DND-41 (cell line): ENCODE results near the gene NSUN2.

Experiments used
- ATAC-seq: fragments of 200-7000 bp; cut with Tn5 transposase; 3 replicates; pipeline ENCODE4 v1.9.1; 2021; ENCODE audit warnings: low read depth; ENCODE audit not compliant: insufficient read depth
- DNase-seq: peaks from one replicate; pipeline ENCODE4 v3.0.0-alpha.2; 2020
- H2AFZ ChIP-seq: 2 replicates; pipeline ENCODE4 v1.6.0; 2012; ENCODE audit warnings: low read depth, low read length
- H3K27ac ChIP-seq: 2 replicates; pipeline ENCODE4 v1.5.1; 2012; ENCODE audit warnings: low read length, inconsistent platforms
- H3K27me3 ChIP-seq: fragments of 200-600 bp; sonication (generic); 2 replicates; pipeline ENCODE4 v1.6.0; 2012; ENCODE audit warnings: low read length, mild to moderate bottlenecking, inconsistent platforms; ENCODE audit not compliant: insufficient read depth, poor library complexity
- H3K36me3 ChIP-seq: 2 replicates; pipeline ENCODE4 v1.5.1; 2012; ENCODE audit warnings: low read length, inconsistent platforms; ENCODE audit not compliant: insufficient read depth
- H3K4me1 ChIP-seq: 2 replicates; pipeline ENCODE4 v1.5.1; 2012; ENCODE audit warnings: mild to moderate bottlenecking, low read length; ENCODE audit not compliant: insufficient read depth
- H3K4me2 ChIP-seq: 2 replicates; pipeline ENCODE4 v1.6.0; 2012; ENCODE audit warnings: mild to moderate bottlenecking, moderate library complexity, low read length, inconsistent platforms; ENCODE audit not compliant: insufficient read depth
- H3K4me3 ChIP-seq, 2 experiments: fragments of 200-600 bp in 1 of 2; shearing (Covaris generic) in 1 of 2; 2 replicates each; pipeline ENCODE4 v1.5.1; 2012 to 2016; ENCODE audit warnings: inconsistent platforms in 2 of 2, low read length in 2 of 2, mild to moderate bottlenecking in 2 of 2, low read depth in 1 of 2, moderate library complexity in 1 of 2
- H3K79me2 ChIP-seq: 2 replicates; pipeline ENCODE4 v1.6.0; 2012; ENCODE audit warnings: low read length, inconsistent platforms; ENCODE audit not compliant: insufficient read depth
- H3K9ac ChIP-seq: 2 replicates; pipeline ENCODE4 v1.6.0; 2012; ENCODE audit warnings: low read depth, mild to moderate bottlenecking, inconsistent platforms, low read length, moderate library complexity
- H3K9me3 ChIP-seq: 2 replicates; pipeline ENCODE4 v1.5.1; 2012; ENCODE audit warnings: low read length, moderate library complexity, mild to moderate bottlenecking, inconsistent platforms; ENCODE audit not compliant: insufficient read depth, severe bottlenecking
- H4K20me1 ChIP-seq: 2 replicates; pipeline ENCODE4 v1.6.0; 2012; ENCODE audit warnings: low read length; ENCODE audit not compliant: insufficient read depth
- CTCF ChIP-seq: IDR thresholded peaks from 2 replicates; pipeline ENCODE4 v1.5.1; 2012; ENCODE audit warnings: borderline replicate concordance, low read length, moderate library complexity, mild to moderate bottlenecking; ENCODE audit not compliant: poor library complexity, severe bottlenecking; ENCODE audit errors: extremely low read depth
- EZH2 ChIP-seq: IDR thresholded peaks from 3 replicates; pipeline ENCODE4 v1.6.1; 2012; ENCODE audit warnings: borderline replicate concordance, low read depth, mild to moderate bottlenecking, moderate library complexity, low read length, inconsistent platforms; ENCODE audit not compliant: severe bottlenecking

The NSUN2 gene

GRCh38 chr5:6565492-6565891 lies 67.4 kb downstream of the NSUN2 start:
- TF ChIP-seq EZH2 (no peak), CTCF (no peak)
- no peak for DNase-seq
- no peak overlapping the region for H2AFZ ChIP-seq
- H3K4me3 ChIP-seq, result no peak overlapping the region
- H3K9ac ChIP-seq, result no peak overlapping the region
- no peak overlapping the region for H3K27ac ChIP-seq
- H3K4me1 ChIP-seq, result no peaks in the 10 kb centered on the region
- H3K4me2 ChIP-seq, result no peak overlapping the region
- no peak for ATAC-seq
- H4K20me1 ChIP-seq, result no peaks in the 10 kb centered on the region
- H3K36me3 ChIP-seq, result no peaks in the 10 kb centered on the region
- H3K27me3 ChIP-seq, result no peaks in the 10 kb centered on the region
- H3K9me3 ChIP-seq, result no peaks in the 10 kb centered on the region
- no peaks in the 10 kb centered on the region for H3K79me2 ChIP-seq

- TF ChIP-seq EZH2 (no peak), CTCF (no peak)
- ATAC-seq (no peak), DNase-seq (no peak)
- H4K20me1 ChIP-seq, result no peaks in the 10 kb centered on the region
- no peak overlapping the region for H3K4me3 ChIP-seq
- H3K4me2 ChIP-seq, result no peak overlapping the region
- no peak overlapping the region for H2AFZ ChIP-seq
- H3K27me3 ChIP-seq, result no peaks in the 10 kb centered on the region
- no peaks in the 10 kb centered on the region for H3K4me1 ChIP-seq
- H3K36me3 ChIP-seq, result no peaks in the 10 kb centered on the region
- H3K79me2 ChIP-seq, result no peaks in the 10 kb centered on the region
- no peak overlapping the region for H3K9ac ChIP-seq
- H3K9me3 ChIP-seq, result peaks cover 8% of the 10 kb centered on the region
- no peak overlapping the region for H3K27ac ChIP-seq
Measured at GRCh38 chr5:6557807-6558575, 74.9 kb downstream of the NSUN2 start.

- DNase-seq, result no peak
- TF ChIP-seq EZH2 (no peak), CTCF (no peak)
- Histone ChIP-seq H2AFZ (no peak overlapping the region), H3K36me3 (no peaks in the 10 kb centered on the region), H3K27me3 (no peaks in the 10 kb centered on the region), H3K4me2 (no peak overlapping the region), H4K20me1 (no peaks in the 10 kb centered on the region), H3K79me2 (no peaks in the 10 kb centered on the region), H3K9me3 (peaks cover 8% of the 10 kb centered on the region), H3K9ac (no peak overlapping the region), H3K4me3 (no peak overlapping the region), H3K4me1 (no peaks in the 10 kb centered on the region), H3K27ac (no peak overlapping the region)
- no peak for ATAC-seq
Measured at GRCh38 chr5:6556802-6557102, 76.1 kb downstream of the NSUN2 start.
